Activated naive CD4-positive, alpha-beta T cell treated with anti-CD3 and anti-CD28 coated beads, Interleukin-2, amount 50 U/mL, for 24 hours (primary cell): ENCODE data around the gene GPAT2.
"Not testable (repeated sequence)": the region's sequence is repeated elsewhere in the genome, so short reads cannot be mapped to it uniquely, and the experiment has no call there.

Source experiments
- H3K27ac Mint-ChIP-seq: one replicate; pipeline ENCODE4 v1.8.0; 2021; ENCODE audit warnings: mild to moderate bottlenecking, mixed read lengths
- H3K27me3 Mint-ChIP-seq: one replicate; pipeline ENCODE4 v1.8.0; 2021; ENCODE audit warnings: mixed read lengths
- H3K36me3 Mint-ChIP-seq: one replicate; pipeline ENCODE4 v1.8.0; 2021; ENCODE audit warnings: mixed read lengths
- H3K4me1 Mint-ChIP-seq: one replicate; pipeline ENCODE4 v1.8.0; 2021; ENCODE audit warnings: mixed read lengths
- H3K4me3 Mint-ChIP-seq: one replicate; pipeline ENCODE4 v1.8.0; 2021; ENCODE audit warnings: mild to moderate bottlenecking, mixed read lengths
- H3K9me3 Mint-ChIP-seq: one replicate; pipeline ENCODE4 v1.8.0; 2021; ENCODE audit warnings: mixed read lengths

Gene GPAT2, protein sequence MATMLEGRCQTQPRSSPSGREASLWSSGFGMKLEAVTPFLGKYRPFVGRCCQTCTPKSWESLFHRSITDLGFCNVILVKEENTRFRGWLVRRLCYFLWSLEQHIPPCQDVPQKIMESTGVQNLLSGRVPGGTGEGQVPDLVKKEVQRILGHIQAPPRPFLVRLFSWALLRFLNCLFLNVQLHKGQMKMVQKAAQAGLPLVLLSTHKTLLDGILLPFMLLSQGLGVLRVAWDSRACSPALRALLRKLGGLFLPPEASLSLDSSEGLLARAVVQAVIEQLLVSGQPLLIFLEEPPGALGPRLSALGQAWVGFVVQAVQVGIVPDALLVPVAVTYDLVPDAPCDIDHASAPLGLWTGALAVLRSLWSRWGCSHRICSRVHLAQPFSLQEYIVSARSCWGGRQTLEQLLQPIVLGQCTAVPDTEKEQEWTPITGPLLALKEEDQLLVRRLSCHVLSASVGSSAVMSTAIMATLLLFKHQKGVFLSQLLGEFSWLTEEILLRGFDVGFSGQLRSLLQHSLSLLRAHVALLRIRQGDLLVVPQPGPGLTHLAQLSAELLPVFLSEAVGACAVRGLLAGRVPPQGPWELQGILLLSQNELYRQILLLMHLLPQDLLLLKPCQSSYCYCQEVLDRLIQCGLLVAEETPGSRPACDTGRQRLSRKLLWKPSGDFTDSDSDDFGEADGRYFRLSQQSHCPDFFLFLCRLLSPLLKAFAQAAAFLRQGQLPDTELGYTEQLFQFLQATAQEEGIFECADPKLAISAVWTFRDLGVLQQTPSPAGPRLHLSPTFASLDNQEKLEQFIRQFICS

DNA sequence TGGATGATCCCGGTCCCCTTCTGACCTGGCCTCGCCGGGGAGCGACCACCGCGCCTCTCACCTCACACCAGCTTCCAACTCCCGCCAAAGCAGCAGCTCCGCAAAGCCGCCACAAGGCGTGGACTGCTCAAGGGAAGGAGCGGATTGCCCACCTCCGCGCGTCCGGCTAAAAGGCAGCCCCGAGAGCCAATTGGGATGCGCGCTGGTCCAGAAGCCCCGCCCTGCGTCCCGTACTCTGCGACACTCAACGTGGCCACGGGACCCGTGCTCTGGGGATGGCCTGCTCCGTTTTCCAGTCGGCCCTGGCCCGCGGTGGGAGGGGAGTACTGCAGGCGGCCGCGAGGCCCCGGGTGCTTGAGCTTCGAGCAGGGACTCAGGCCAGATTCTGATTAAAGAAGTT is at the start of gene GPAT2:
Gene GPAT2 (minus strand): TSS at position 125 of the 400 bp plus-strand sequence. CDS start 2,557 bp downstream, outside the sequence.
- H3K36me3 Mint-ChIP-seq: not testable (repeated sequence)

DNA sequence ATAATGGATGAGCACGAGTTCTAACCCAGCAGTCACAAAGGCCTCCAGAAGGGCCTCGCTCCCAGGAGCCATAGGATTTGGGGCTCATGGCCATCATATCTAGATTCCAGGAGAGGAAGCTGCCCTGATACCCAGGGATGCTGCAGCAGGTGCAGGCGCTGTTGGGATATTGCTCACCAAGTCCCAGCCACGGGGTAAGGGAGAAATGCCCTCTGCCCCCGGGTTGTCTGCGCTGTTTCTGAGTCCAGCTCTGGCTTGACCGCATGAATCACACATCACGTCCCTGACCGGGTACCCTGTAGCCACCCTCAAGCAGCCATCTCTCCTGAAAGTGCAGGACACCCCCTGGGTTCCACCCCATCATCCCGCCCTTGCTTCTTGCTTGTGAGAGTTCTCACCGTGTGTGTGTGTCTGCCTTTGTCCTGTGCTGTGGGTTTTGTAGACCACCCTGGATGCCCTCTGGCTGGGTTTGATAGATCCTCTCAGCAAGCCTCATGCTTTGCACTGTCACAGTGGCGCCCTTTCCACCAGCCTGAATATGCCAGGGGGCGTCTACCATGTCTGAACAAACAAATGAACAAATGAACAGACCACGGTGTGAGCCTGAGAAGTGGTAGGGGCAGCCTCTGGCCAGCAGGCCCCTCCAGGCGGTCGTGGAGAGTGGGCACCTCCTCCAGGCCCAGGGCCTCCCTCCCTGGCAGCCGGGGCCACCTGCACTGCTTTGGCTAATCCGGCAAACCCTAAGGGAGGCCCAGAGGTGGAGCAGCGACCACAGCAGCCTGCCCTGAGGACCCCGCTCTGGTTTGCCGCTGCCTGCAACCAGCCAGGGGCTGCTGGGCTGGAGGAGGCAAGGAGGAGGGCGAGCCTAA is 49.5 kb upstream of the GPAT2 start:
- peaks cover 2% of the 10 kb centered on the region for H3K36me3 Mint-ChIP-seq
- peaks cover 2% of the 10 kb centered on the region for H3K27me3 Mint-ChIP-seq
- no peak overlapping the region for H3K4me3 Mint-ChIP-seq
- H3K27ac Mint-ChIP-seq: no peak overlapping the region
- no peaks in the 10 kb centered on the region for H3K4me1 Mint-ChIP-seq
- H3K9me3 Mint-ChIP-seq: no peaks in the 10 kb centered on the region

More for the DNA sequence above, at the start of gene GPAT2:
- not testable (repeated sequence) for H3K9me3 Mint-ChIP-seq, H3K27ac Mint-ChIP-seq, H3K27me3 Mint-ChIP-seq, H3K4me3 Mint-ChIP-seq, H3K4me1 Mint-ChIP-seq

DNA sequence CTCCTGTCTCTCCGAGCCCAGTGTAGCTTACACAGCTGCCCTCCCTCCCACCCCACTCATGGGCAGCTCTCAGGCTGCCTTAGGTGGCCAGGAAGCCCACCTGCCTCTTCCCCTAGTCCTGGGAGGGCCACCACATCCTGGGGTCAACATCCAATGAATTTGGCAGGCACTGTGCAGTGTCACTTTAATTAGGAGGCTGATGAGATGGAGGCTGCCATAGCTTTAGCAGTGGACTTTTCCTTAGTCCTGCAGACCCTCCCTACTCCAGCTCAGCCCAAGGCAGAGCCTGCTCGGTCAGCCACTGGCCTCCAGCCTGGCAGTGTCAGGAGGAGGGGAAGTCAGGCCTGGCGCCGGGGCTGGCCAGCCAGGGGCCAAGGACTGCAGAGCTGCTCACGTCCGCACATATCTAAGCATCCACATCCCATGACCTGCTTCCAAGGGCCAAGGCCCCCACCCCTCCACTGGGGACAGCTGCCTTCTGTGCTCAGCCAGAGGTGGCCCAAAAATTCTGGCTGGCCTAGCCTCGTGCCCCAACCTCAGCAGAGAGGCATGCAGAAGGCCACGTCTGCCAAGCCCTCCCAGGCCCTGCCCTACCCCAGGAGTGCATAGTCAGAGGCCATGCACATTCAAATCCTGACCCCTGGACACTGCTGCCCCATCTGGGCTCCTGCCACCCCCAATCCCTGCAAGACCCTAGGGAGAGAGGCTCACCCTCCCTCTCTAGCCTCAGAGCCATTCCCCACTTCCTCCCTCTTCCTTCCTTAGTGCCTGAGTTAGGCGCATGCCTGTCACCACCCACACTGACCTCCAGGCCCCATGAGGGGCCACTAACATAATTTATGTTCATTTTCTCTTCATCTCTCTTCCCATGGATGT is 48.6 kb upstream of the GPAT2 start:
- Mint-ChIP-seq H3K9me3 (no peaks in the 10 kb centered on the region), H3K4me3 (no peak overlapping the region), H3K36me3 (peaks cover 2% of the 10 kb centered on the region), H3K4me1 (no peaks in the 10 kb centered on the region), H3K27ac (no peak overlapping the region), H3K27me3 (peaks cover 2% of the 10 kb centered on the region)

DNA sequence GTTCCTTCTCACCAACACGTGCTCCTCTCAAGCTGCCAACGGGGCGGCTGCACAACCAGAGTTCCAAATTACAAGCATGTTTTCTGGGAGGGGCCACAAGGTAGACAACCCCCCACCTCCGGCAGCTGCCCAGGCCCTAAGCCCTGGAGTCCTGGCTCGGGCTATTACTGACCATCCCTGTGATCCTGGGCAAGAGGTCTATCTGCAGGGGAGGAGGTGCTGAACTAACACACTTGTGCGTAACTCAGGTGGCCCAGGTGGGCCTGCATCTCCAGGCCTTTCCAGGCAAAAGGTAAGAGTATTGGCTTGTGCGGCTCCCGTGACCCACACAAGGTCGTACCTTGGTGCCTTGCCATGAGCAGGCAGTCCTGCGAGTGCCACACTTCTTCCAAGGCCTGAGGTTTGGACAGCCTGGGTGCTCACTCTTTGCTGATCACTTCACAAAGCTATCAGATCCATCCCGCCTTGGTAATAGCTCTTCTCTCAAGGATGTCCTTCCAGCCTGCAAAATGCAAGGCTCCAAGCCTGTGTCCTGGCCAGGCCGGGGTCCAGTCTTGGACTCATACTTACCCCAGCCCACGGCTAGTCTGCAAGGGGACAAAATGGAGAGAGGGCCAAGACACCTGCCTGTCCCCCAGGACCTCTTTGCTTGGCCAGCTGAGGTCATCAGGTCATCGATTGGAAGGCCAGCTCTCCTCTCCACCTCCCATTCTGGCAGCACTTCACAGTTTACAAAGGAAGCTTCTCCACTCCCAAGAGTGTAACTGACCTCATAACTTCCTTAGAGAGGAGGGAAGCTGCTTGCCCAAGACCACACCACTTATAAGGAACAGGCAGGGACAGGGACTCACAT is 47.7 kb upstream of the GPAT2 start:
- no peak overlapping the region for H3K27ac Mint-ChIP-seq
- no peaks in the 10 kb centered on the region for H3K4me1 Mint-ChIP-seq
- H3K27me3 Mint-ChIP-seq: peaks cover 2% of the 10 kb centered on the region
- H3K4me3 Mint-ChIP-seq: no peak overlapping the region
- peaks cover 2% of the 10 kb centered on the region for H3K36me3 Mint-ChIP-seq
- H3K9me3 Mint-ChIP-seq: no peaks in the 10 kb centered on the region

DNA sequence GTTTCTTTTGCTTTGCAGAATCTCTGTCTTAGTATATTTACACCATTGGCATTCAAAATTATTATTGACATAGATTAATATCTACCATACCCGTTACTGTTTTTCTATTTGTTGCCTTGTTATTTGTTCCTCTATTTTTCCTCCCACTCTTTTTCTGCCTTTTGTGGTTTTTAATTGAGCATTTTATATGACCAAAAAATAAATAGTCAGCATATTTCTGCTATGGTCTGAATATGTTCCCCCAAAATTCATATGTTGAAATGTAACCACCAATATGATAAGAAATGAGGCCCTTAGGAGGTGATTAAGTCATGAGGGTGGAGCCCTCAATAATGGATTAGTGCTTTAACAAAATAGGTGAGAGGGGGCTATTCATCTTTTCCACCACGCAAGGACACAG is 46.3 kb upstream of the GPAT2 start:
- Mint-ChIP-seq H3K27me3 (peaks cover 2% of the 10 kb centered on the region), H3K27ac (no peak overlapping the region), H3K4me3 (no peak overlapping the region), H3K36me3 (no peaks in the 10 kb centered on the region), H3K4me1 (no peaks in the 10 kb centered on the region), H3K9me3 (no peaks in the 10 kb centered on the region)

DNA sequence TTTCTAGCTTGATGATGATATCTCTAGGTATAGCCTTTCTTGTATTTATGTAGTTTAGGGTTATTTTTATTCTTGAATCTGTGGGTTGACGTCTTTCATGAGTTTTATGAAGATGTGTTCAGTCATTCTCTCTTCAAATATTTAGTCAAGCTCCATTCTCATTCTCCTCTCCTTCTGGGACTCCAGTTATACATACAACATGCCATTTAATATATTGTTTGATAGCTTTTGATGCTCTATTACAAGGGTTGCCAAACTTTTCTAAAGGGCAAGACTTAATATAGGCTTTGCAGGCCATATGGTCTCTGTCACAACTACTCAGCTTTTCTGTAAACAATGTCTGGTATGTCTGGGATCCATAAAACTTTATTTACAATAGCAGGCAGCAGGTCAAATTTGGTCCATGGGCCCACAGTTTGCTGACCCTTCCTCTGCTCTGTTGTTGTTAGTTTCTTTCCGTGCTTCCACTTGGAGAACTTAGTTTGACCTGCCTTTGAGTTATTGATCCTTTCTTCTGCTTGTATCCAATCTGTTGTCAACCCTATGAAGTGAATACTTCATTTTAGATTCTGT is 40.6 kb upstream of the GPAT2 start:
- Mint-ChIP-seq H3K4me3 (no peak overlapping the region), H3K27ac (no peak overlapping the region), H3K36me3 (no peaks in the 10 kb centered on the region), H3K4me1 (no peaks in the 10 kb centered on the region), H3K27me3 (no peaks in the 10 kb centered on the region), H3K9me3 (peaks cover 11% of the 10 kb centered on the region)

DNA sequence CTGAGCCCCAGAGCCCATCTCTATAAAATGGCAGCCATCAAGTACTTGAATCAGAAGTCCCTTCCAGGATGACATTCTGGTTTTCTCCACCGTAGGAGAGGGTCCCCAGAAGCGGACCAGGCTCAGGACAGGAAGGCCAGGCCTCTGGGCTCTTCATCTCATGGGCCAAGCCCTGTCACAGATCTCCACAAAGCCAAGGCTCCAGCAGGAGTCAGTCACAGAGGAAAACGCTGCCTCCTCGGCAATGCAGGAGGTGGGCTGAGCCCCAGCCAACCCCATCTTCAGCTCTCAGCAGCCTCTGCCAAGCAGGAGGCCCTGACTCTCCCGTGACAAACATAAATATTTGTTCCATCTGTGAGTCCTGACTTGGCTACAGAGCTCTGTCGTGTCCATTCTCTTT is 39.4 kb upstream of the GPAT2 start:
- H3K27ac Mint-ChIP-seq: no peak overlapping the region
- no peaks in the 10 kb centered on the region for H3K36me3 Mint-ChIP-seq
- no peaks in the 10 kb centered on the region for H3K4me1 Mint-ChIP-seq
- H3K9me3 Mint-ChIP-seq: peaks cover 11% of the 10 kb centered on the region
- H3K4me3 Mint-ChIP-seq: no peak overlapping the region
- H3K27me3 Mint-ChIP-seq: no peaks in the 10 kb centered on the region

DNA sequence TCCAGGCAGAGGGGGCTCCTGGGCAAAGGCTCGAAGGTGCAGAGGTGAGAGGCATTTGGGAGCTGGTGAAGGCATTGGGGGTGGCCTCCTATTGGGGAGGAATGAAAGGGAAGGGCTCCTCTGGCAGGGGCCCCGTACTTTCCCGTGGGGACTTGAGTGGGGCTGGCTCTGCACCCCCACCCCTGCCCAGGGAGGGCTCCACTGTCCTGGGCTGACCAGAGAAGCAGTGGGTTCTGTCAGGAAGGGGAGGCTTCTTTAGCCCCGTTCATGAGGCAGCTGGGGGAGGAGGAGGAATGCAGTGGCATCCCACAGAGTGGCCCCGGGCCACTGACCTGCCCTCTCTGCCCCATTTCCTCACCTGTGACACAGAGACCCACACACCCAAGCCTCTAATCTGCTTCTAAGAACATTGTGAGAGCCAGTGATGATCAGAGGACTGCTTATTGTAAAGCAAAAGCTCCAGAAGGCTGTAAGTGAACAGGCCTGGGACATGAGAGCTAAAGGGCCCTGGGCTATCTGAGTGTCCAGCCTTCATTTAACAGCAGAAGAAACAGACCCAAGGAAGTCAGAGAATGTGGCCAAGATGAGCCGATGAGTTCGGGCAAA is 38.6 kb upstream of the GPAT2 start:
- H3K4me1 Mint-ChIP-seq: no peaks in the 10 kb centered on the region
- H3K9me3 Mint-ChIP-seq: peaks cover 11% of the 10 kb centered on the region
- H3K27ac Mint-ChIP-seq: no peak overlapping the region
- H3K4me3 Mint-ChIP-seq: no peak overlapping the region
- no peaks in the 10 kb centered on the region for H3K36me3 Mint-ChIP-seq
- H3K27me3 Mint-ChIP-seq: no peaks in the 10 kb centered on the region

DNA sequence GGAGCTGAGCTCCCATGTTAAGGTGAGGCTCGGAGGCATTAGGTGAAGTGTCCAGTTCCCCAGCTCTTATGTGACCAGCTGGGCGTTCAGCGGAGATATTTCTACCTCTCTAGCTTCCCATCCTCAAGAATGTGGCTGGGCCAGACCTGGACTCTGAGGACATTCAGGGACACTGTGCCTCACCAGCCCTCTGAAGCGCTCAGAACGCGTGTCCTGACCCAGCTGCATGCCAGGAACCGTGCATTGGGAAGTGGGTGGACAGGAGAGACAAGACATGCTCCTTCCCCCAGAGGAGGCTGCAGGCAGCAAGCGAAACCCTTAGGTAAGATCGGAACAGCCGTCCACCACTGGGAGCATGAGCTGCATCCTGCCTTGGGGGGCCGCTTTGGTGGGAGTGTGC is 38.0 kb upstream of the GPAT2 start:
- Mint-ChIP-seq H3K27ac (no peak overlapping the region), H3K9me3 (peaks cover 11% of the 10 kb centered on the region), H3K4me3 (no peak overlapping the region), H3K36me3 (no peaks in the 10 kb centered on the region), H3K27me3 (no peaks in the 10 kb centered on the region), H3K4me1 (no peaks in the 10 kb centered on the region)

DNA sequence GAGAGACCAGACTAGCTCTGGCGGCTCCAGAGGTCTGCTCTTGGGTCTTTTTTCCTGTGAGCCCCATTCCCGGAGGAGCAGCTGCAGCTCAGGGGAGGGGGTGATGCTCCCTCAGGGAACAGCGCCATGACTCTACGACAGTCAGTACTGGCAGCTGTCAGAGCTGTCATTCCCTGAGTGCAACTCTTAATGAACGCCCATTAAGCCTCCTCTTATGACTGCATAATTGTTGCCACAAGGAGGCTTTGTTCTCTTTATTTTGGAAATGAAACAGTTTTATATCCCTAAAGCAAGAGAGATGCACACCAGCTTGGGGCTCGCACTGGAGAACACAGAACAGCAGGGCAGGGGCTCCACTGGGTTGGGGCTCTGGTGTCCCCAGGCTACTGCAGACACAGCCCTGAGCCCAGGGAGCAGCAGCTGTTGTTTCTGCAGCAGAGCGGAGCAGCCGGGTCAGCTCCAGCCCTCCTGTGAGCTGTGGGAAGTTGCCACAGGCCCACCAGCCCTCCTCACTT is 37.3 kb upstream of the GPAT2 start:
- H3K4me1 Mint-ChIP-seq, H3K27ac Mint-ChIP-seq, H3K27me3 Mint-ChIP-seq, H3K36me3 Mint-ChIP-seq, H3K4me3 Mint-ChIP-seq: not testable (repeated sequence)
- H3K9me3 Mint-ChIP-seq: peaks cover 11% of the 10 kb centered on the region

DNA sequence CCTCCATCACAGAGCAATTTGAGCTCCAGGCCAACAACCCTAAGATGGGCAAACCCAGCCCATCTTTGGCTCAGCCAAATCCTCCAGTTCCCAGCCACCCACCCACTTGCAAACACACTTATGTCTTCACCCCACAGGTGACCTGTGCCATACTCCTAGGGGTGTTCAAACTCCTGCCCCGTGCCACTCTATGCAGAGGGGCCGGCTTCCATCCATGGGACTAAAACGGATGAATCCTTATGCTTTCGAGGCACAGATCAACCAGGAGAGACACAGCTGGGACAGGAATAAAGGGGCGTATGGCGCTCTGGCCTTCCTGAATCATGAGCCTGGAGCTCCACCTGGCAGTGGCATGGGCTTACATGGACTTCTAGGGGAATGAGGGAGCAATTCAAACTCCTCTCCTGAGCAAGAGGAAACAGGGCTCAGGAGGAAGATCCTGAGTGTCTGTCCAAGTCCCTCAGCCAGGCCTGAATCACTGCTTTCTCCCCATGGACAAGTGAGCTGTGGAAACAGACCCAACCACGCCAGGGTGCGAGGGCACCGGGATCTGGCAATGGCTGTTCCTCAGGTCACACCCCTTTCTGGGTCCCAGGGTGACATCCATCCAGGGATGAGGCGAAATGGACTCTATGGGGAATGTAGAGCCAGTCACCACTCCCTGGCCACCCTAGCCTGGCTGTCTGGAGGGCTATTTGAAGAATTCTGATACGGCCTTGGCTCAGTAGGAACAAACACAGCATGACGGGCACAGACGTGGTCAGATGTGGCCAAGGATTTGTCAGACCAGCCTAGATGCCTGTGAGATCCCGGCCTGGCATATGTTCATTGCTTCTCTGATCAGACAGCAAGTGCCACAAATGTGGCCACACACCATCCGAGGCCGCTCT is 36.6 kb upstream of the GPAT2 start:
- H3K27me3 Mint-ChIP-seq, H3K4me3 Mint-ChIP-seq, H3K4me1 Mint-ChIP-seq, H3K36me3 Mint-ChIP-seq: not testable (repeated sequence)
- Mint-ChIP-seq H3K27ac (peak overlapping the region; percentile 55), H3K9me3 (peaks cover 11% of the 10 kb centered on the region)

DNA sequence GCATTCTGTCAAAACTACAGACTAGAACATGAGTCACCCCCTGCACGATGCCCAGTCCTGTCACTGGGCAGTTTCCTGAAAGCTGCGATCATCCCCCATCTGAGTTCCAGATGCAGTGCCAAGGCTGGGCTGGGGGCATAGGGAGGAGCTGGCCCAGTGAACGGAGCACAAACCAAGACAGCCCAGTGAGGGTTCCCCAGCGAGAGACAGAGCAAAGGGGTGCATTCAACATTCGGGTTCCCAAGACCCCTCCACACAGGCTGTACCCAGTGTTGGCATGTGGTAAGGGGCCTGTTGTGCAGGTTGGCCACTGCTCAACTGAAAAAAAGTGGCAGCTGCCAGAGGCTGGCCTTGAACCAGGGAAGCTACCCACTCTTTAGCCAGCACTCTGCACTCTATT is 35.6 kb upstream of the GPAT2 start:
- H3K9me3 Mint-ChIP-seq, H3K36me3 Mint-ChIP-seq, H3K4me3 Mint-ChIP-seq, H3K27me3 Mint-ChIP-seq, H3K27ac Mint-ChIP-seq, H3K4me1 Mint-ChIP-seq: not testable (repeated sequence)

DNA sequence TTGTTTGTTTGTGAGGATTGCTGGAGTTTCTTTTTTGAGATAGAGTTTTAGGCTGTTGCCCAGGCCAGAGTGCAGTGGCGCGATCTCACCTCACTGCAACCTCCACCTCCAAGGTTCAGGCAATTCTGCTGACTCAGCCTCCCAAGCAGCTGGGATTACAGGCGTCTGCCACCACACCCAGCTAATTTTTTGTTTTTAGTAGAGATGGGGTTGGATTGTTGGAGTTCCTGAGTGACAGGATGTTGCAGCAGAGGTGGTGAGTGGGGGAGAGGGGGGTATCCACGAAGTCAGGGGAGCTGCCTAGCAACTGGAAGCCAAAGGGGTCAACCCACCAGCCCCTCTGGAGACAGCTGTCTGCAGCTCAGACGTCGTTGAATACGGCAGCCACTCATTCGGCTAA is 35.2 kb upstream of the GPAT2 start:
- not testable (repeated sequence) for H3K36me3 Mint-ChIP-seq, H3K27me3 Mint-ChIP-seq, H3K27ac Mint-ChIP-seq, H3K4me3 Mint-ChIP-seq, H3K9me3 Mint-ChIP-seq, H3K4me1 Mint-ChIP-seq
